ENCODE measurements around the gene FIBP.
A peak's percentile ranks its signal among the peaks of the same experiment; 100 is the strongest.
"Not testable (repeated sequence)": the region's sequence is repeated elsewhere in the genome, so short reads cannot be mapped to it uniquely, and the experiment has no call there.

Gene FIBP

GRCh38 chr11:65912845-65913244 is 24.6 kb upstream of the FIBP start:
- DNase-seq, result peak; percentile 58

GRCh38 chr11:65911682-65912568 is 23.7 kb upstream of the FIBP start:
- peak; percentile 97 for DNase-seq

- DNase-seq, result no peak
Measured at GRCh38 chr11:65907878-65908277, 19.6 kb upstream of the FIBP start.

- DNase-seq, result peak; percentile 67
Measured at GRCh38 chr11:65906602-65907001, 18.3 kb upstream of the FIBP start.

- DNase-seq, result no peak
Measured at GRCh38 chr11:65903715-65904114, 15.4 kb upstream of the FIBP start.

GRCh38 chr11:65903068-65903481 is 14.8 kb upstream of the FIBP start:
- peak; percentile 98 for DNase-seq

- DNase-seq, result no peak
Measured at GRCh38 chr11:65900899-65901180, 12.6 kb upstream of the FIBP start.

GRCh38 chr11:65900125-65900898 is 12.0 kb upstream of the FIBP start, which contains the start of gene FOSL1:
FOSL1 (minus strand) TSS chr11:65900388; CDS start chr11:65900339, 49 bp downstream.
- DNase-seq, result peak; percentile 97

GRCh38 chr11:65899356-65900124 is 11.3 kb upstream of the FIBP start:
- peak; percentile 88 for DNase-seq

- DNase-seq, result no peak
Measured at GRCh38 chr11:65898656-65899355, 10.5 kb upstream of the FIBP start.

GRCh38 chr11:65897020-65897471 is 8.8 kb upstream of the FIBP start:
- DNase-seq, result no peak

- DNase-seq, result no peak
Measured at GRCh38 chr11:65896034-65896999, 8.0 kb upstream of the FIBP start.

- DNase-seq, result no peak
Measured at GRCh38 chr11:65895482-65895981, 7.3 kb upstream of the FIBP start.

GRCh38 chr11:65894034-65894591 is 5.8 kb upstream of the FIBP start:
- DNase-seq, result no peak

GRCh38 chr11:65892661-65893317 is 4.5 kb upstream of the FIBP start:
- DNase-seq, result no peak

- not testable (repeated sequence) for DNase-seq
Measured at GRCh38 chr11:65892137-65892540, 3.9 kb upstream of the FIBP start.

GRCh38 chr11:65891219-65892136 is 3.2 kb upstream of the FIBP start:
- DNase-seq, result peak; percentile 43

GRCh38 chr11:65890324-65891218 is 2.3 kb upstream of the FIBP start, which contains the start of gene CCDC85B:
CCDC85B (plus strand) TSS chr11:65890673; CDS start chr11:65890784, 111 bp downstream.
- DNase-seq, result peak; percentile 96
